CD4-positive, alpha-beta T cell treated with Interleukin-6 at 100 ng/mL for 8 hours (primary cell): ENCODE results near the gene EFL1.
"Not testable (repeated sequence)": the region's sequence is repeated elsewhere in the genome, so short reads cannot be mapped to it uniquely, and the experiment has no call there.

ENCODE experiments used
- DNase-seq: peaks from one replicate; pipeline ENCODE4 v3.0.0-alpha.2; 2020; ENCODE audit warnings: mixed read lengths, low spot score

The EFL1 gene

DNA sequence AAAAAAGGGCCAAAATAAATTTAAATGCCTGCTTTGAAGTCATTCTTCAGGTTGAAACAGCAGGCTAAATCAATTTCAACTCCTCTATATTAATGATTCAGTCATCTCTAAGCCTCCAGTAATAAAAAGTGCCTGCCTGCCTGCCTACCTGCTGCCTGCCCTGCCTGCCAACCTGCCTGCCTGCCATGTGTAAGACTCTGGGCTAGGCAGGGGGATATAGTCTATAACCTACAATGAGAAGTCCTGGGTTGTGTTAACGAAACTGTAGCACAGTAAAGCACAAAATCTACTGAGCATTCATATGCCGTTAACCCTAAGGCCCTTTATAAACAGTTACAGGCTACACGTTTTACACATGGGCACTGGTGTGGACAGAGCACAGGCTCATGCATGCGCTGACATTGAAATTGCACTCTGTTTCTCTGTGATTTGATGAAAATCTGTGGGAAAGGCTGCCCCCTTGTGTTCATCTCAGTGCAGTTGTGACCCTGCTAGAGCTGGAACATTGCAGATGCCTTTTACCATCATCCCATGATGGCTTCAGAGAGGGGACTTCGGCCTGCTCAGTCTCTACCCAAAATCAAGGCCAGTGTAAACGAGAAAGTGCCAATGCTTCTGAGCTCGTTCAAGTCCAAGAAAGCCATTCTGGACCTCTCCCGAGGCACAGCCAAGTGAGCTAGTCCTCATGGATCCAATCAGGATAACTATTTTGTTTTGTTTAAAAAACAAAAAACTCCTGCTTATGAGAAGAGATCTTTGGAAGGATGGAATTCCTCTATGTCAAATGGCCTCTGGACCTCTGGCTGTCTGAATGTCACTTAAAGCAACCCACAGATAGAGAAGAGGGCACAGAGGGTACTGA lies 64.6 kb downstream of the EFL1 start:
- peak; percentile 36 for DNase-seq

DNA sequence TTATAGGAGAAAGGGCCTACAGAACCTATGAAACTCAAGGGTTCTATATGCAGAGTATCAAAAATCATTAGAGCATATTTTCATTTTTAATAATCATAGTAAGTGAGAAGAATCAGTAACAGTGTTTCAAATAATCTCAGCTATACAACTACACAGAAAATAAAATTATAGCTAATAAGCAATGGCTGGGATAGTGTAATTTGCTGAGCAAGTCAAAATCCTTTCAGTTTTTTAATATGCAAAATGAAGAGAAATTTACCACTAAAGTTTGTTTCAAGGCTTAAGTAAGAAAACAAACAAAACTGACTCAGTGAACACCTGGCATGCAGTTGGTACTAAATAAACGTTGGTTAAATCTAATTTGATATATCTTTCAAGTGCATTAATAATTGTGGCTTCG lies 66.2 kb downstream of the EFL1 start:
- DNase-seq: no peak

DNA sequence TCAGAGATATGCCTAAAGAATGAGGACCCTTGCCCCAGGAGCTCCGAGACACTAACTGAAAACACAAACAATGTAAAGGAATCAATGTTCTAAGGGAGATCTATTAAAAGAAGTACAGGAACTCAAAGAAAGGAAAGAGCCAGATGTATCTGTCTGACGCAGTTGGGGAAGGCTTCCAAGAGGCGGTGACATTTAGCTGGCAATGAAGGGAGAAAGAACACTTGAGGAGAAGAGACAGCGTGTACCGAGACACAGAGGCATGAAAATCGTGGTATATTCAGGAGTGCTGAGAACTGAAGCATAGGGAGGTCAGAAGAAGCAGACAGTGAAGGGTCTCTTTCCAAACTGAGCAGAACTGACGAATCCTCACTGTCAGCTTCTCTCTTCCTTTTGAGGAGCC lies 66.7 kb downstream of the EFL1 start:
- DNase-seq: not testable (repeated sequence)

DNA sequence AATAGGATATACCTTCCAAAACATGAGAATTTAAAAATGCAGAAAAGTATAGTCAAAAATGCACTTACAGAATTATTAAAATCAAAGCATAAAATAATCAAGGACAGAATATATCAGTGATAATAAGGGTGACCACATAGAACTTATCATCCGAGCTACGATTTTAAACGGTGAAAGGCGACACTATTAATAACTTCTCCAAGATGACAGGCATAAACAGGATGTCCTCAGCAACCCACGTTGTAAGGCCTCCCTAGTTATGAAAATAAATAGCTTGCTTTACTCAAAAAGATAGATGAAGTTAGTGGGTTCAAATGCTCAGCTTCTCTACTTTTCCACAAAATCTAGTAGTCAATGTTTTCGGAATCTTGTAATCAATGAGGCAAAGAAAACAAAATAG lies 68.0 kb downstream of the EFL1 start:
- not testable (repeated sequence) for DNase-seq

DNA sequence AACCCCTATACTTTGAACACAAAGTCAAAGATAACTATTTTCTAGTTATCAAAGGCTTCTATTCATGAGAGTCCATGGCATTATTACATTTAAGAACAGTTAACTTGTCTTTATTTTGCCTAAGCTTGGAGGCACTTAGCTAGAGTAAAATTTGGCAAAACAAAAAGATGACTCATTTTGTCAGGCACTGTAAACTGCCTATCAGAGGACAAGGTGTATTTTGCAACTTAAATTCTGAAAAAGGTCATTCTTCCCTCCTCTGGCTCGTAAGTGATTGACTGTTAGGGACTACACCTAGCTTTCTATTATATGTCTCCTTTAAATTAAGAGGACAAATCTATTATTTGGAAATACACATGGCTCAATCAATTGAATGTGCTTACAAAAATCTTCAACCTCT lies 69.1 kb downstream of the EFL1 start:
- DNase-seq: not testable (repeated sequence)

DNA sequence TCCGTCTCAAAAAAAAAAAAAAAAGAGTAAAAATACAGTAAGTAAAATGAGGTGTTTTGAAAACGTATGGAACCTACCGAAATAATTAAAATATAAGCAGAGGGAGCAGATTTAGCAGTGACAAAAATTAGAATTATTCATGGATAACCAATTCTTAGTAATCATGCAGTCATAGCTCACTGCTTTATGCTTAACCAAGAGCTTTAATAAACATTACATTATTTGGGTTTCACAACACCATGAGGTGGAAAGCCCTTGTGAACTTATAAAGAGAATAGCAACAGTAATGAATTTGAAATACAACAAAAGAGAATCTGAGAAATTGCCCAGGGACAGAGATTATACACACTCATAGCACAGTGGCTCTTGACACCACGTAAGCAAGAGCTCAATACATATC lies 70.1 kb downstream of the EFL1 start:
- DNase-seq: not testable (repeated sequence)

DNA sequence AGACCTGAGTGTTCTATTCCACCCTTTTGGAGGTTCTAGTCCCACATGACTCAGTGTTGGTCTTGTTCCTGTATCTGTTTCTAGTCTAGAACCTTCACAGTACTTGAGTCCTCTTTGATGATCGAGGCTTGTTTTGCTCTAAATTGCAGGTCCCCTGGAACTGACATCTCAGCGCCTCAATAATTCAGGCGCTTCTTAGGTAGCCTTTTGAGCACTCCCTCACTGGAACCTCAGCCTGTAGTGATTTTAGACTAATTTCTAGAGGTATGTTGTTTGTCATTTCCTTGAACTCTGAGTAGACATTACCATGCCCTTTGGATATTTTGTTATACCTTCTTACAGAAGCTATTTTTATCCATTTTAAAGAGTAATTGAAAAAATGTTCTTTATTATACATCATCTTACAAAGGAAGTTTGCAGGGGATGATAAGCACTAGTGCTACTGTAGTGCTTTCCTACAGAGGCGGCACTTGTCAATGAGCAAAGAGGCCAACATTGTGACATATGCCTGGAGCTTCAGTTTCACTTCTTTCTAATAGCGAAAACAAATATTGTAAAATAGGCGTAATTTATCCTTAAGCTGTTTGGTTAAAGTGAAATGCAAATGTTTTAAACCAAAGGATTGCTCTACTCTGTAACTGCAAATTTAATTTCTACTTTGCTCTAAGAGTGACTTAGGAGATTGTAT lies 75.7 kb downstream of the EFL1 start:
- DNase-seq: no peak

DNA sequence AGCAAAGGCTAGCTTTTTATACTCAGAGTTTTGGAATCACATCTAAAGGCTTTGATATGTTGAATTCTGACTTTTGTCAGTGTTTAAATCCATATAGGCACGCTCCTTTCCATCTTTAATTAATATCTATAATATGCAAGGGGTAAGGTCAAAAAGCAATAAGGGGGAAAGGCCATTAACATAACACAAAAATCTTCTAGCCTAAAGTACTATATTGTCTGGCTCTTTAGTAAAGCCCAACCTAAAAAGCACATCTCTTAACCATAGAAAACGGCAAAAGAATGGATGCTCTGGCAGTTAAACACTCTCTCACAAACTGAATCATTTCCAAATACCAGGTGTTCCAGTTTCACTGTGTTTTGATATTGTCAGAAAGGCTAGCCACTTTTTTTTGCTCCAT lies 76.4 kb downstream of the EFL1 start:
- DNase-seq: no peak

DNA sequence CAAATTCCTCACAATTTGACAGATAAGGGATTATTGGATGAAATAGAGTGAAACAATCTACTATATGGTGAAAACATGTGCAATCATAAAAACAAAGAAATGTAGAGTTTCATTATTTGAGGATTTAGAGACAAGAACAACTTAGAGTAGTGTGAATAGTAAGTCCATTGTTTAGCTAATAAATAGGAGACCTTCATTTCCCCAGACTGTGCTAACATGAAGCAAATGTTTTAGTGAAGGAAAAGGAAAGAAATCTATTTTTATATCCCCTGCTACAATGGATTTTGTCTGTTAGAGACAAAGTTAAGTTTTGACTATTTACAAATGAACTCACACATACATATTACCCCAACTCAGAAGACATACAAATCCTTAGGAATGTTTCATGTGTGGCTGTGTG lies 77.8 kb downstream of the EFL1 start:
- DNase-seq: no peak

DNA sequence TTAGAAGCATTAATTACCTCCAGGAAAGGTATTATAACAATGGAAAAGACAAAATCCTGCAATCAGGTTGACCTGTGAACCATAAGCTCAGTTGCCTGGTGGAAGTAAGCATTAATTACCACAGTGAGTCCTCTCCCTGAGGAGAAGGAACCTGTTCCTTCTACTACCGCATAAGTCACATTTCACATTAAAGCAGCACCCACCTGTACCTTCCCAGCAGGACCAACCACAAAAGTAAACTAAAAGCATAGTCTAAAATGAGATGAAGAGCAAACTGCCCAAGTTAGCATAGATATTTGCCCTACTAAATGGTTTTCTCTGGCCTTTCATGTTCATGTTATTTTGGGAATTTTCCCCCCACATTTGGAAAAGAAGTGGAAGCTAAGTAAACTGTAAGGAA lies 78.2 kb downstream of the EFL1 start:
- DNase-seq: no peak

DNA sequence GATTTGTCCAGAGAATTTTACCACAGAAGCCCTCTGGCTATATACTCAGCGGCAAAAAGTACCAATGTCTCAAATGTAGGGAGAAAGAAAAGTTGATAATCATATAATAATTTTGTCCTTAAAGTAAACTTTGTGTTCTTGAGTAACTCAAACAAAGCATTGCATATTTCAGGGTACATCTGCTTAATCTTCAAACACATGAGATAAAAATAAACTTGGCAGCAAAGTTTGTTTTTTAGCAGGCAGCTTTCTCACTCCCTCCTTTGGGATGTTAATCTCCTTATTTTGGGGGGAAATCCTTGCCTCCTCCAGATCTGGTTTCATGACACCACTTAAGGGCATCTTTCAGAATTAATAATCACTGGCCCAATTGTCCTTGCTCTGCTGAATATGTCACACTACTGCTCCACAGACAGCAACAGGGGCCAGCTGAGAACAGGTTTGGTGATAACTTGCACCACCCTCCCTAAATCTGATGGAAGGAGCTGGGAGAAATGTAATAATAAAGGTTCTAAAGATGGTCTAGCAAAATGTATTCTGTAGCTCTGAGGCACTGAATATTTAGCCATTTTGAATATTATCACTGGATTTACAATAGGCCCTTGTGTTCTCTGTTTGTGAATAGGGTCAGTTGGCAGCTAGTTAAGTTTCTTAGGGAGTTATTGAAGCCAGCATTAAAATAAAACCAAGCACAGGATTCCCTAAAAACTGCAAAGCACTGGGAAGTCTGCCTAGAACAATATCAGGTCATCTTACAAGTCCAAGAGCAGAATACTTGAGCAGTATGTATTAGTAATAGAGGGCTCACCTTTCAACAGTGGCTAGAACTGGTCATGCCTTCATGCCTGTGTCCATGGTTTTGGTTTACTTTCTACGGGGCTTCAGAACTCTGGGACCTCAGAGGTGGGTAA lies 79.2 kb downstream of the EFL1 start:
- DNase-seq: no peak

DNA sequence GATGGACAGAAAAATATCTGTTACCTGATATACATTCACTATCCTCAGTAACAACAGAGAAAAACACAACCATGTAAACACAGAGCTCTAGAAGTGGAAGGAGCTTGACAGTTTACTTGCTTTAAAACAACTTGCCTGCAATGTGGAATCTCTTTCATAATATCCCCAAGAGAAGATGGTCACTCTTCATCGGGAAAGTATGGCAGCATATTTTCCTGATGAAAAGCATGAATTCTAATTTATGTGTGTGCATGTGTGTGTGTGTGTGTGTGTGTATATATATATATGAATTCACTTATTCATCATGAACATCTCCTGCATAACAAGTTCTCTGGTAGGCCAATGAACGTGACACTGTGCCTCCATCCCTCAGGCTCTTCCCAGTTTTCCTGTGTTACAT lies 81.2 kb downstream of the EFL1 start:
- DNase-seq: no peak

DNA sequence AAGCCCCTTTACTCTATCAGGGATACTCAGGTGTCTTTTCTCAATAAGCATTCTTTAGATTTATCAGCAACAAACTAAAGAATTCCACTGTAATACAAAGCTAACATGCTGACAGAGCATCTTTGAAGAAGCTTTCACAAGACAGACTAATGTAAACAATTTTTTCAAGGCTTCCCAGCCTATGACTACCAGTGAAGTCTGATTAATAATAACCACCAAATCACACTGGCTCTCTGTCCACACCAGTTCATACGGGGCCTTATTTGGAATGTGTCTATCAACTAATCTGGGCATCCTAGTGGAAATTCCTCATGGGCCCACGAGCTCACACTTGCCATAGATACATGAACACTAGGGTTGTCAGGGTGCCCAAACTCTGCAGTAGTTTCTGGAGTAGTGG lies 84.5 kb downstream of the EFL1 start:
- DNase-seq: no peak

DNA sequence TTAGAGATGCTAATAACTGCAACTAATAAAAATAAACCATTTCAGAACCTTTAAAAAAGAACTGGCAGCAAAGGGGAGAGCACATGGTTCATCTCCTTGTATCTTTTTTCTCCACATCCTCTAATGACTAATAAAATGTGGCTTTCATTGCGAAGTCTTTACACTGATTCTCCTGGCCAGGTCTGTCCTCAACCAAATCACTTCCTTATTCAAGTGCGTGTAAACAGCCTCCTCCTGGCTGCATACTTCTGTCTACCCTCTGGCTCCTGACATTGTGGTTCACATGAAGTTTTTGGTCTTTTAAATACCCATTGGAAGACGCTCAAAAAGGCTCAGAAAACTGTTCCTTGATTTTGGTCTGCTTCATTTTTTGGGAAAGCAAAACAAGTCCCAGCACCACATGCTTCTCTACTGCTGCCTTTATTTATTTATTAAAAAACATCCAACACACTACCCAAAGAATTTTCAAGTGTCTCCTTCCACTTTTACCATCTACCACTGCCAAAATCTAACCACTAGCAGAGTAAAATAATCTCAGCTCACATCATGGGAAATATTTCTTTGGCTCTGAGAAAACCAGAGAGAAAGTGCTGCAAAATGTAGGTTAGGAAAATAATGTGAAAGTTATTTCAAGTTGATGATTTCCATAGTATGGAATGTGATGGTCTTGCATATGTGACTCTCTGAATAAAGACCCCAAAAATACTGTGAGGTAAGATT lies 85.1 kb downstream of the EFL1 start:
- DNase-seq: no peak

DNA sequence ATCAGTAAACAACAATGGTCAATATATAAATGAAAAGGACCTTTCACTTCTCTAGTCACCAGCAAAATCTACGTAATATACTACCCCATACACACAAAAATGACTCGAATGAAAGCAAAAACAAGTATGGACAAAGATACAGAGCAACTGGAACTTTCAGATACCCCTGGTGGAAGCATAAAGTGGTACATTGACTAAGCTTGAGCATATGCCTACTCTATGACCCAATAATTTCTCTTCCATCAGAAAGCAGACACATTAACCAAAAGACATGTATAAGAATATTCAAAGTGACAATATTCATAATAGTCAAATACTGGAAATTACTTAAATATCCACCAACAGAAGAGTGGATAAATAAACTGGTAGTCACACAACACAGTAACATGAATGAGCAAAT lies 86.0 kb downstream of the EFL1 start:
- DNase-seq: no peak

DNA sequence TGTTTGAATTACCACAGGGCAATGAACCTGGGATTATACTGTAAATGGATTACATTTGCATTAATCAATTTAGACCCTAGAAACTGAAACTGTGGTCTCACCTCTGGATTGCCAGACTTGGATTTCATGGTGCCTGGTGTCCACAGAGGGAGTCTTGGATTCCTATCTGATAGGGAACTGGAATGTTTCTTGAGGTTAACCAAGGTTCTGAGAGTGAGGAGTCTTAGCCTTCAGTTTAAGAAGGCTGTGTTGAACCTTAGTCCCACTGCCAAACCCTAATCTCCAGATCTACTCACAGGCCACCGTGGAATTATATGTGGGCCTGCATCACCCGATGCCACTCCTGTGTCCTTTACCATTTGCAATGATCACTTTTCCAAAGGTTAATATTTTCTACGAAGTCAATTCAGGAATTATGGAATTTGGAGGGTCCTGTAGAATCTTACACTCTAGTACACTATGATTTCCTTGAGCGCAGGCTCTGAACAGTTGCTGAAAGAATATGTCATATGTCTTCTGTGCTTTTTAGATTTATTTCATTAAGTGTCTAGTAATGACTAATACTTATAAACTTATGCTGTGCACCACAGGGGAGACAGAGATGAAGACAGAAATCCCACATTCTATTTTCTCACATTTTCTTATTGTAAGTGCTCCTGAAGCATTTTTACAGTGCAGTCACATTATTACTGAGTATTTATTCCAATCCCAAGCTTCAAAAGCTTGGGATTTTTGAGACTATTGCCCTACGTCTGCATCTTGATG lies 87.9 kb downstream of the EFL1 start:
- DNase-seq: no peak

DNA sequence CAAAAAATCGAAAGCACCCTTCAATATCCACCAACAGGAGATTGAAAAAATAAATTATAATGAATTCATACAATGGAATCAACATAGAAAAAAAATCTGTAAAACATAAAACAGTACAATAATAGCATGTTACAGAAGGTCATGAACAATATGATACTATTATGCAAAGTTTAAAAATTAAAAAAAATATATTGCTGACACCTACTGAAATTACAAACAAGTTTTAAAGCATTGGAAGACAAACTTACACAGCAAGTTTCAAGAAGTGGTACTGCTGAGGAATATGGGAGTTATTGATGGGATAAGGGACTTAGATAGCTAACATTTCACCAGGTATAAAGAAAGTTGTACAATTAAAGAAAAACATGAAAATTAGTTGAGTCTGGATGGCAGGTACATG lies 89.4 kb downstream of the EFL1 start:
- DNase-seq: no peak

DNA sequence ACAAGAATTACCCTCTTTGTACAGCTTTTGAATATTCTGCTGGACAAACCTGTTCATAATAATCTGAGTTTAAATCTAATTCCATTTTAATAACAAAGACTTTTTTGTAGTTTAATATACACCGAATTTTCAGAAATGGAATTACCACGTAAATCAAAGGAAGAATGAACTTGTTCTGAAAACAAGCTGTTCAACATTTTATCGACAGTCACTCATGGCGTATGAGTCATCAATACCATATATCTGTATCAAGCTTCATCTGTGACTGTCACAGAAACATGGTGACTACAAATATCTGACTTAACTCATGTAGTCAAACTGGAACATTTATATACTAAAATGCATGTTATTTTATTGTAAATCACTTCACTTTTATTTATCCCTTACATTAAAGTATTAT lies 90.0 kb downstream of the EFL1 start:
- DNase-seq: no peak

DNA sequence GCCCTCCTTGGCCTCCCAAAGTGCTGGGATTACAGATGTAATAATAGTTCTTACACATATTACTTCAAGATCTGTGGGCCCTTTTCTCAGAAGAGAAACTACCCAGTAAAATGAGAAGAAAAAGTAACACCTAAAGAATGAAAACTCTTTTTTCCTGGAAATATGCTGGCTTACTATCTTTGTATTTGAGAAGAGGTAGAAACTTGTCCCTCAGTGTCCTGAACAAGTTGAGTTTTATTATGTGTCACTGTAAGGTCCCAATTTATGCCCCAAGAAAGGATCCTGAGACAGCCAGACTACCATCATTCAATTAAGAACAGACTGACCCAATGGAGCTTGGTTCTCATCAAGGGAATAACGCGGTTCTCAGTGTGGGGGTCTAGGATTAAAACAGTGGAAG lies 93.8 kb downstream of the EFL1 start:
- no peak for DNase-seq

DNA sequence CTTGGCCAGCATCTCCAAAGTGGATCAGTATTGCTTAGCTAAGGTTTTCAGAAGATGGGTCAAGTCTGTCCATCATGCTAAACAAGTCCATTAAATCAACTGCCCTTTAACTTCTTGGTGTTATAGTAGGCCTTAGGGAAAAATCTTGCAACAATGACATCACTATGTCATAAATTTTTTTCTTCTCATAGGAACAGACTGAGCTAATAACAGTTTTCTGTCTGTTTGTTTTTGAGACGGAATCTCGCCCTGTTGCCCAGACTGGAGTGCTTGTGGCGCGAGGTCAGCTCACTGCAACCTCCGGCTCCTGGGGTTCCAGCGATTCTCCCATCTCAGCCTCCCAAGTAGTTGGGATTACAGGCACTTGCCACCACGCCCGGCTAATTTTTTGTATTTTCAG lies 94.2 kb downstream of the EFL1 start:
- no peak for DNase-seq

DNA sequence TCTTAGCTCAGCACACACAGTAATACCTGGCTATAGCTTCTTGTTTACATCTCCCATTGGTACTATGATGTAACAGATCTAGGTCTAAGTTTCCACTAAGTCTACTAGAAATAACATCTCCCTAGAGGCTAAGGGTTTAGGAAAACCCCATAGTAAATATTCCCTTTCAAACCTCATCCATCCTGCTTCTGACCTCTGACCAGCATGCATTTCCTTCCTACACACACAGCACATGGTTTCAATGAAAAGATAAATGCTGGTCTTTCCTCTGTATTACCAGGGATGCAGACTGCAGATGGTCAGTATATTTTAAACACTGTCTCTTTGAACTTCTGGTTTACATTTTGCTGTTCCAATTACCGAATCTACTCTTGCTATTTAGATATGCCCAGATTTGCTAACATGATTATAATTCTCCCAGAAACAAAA lies 96.6 kb downstream of the EFL1 start:
- DNase-seq: no peak
